T1000 (cell line): Measurements from ENCODE around the gene IDNK.

Experiments used
- DNase-seq: peaks from one replicate; lab custom pipeline; 2025; ENCODE audit warnings: mixed read lengths; lab: John Stamatoyannopoulos, UW

IDNK gene

GRCh38 chr9:83633676-83634075, 10.7 kb downstream of the IDNK start:
- DNase-seq = no peak

- DNase-seq = no peak
These were observed 13.9 kb downstream of the IDNK start for GRCh38 chr9:83636813-83637212.

- DNase-seq = no peak
These were observed 14.4 kb downstream of the IDNK start for GRCh38 chr9:83637389-83637788.

- DNase-seq = no peak
These were observed 16.3 kb downstream of the IDNK start for GRCh38 chr9:83639266-83639665.

GRCh38 chr9:83642793-83643192, 19.9 kb downstream of the IDNK start:
- DNase-seq = no peak

GRCh38 chr9:83646500-83647239, 23.7 kb downstream of the IDNK start:
- no peak for DNase-seq

- no peak for DNase-seq
These were observed 26.1 kb downstream of the IDNK start for GRCh38 chr9:83649080-83649479.

GRCh38 chr9:83649515-83649914, 26.6 kb downstream of the IDNK start:
- no peak for DNase-seq

- no peak for DNase-seq
These were observed 28.6 kb downstream of the IDNK start for GRCh38 chr9:83651558-83651957.

- no peak for DNase-seq
These were observed 29.5 kb downstream of the IDNK start for GRCh38 chr9:83652433-83652832.

GRCh38 chr9:83655433-83655832, 32.5 kb downstream of the IDNK start:
- DNase-seq = no peak

GRCh38 chr9:83656032-83656680, 33.2 kb downstream of the IDNK start:
- DNase-seq = no peak

- no peak for DNase-seq
These were observed 34.0 kb downstream of the IDNK start for GRCh38 chr9:83656952-83657351.

- DNase-seq = no peak
These were observed 40.0 kb downstream of the IDNK start for GRCh38 chr9:83662933-83663332.

GRCh38 chr9:83665580-83666200, 42.7 kb downstream of the IDNK start:
- no peak for DNase-seq

- no peak for DNase-seq
These were observed 46.1 kb downstream of the IDNK start for GRCh38 chr9:83669067-83669466.

GRCh38 chr9:83670381-83670780, 47.4 kb downstream of the IDNK start:
- no peak for DNase-seq

- no peak for DNase-seq
These were observed 48.5 kb downstream of the IDNK start for GRCh38 chr9:83671451-83671850.

- DNase-seq = no peak
These were observed 52.5 kb downstream of the IDNK start for GRCh38 chr9:83675466-83675865.

GRCh38 chr9:83677596-83677995, 54.7 kb downstream of the IDNK start:
- DNase-seq = no peak

- no peak for DNase-seq
These were observed 57.3 kb downstream of the IDNK start for GRCh38 chr9:83680233-83680632.

- no peak for DNase-seq
These were observed 58.5 kb downstream of the IDNK start for GRCh38 chr9:83681490-83681889.

GRCh38 chr9:83688921-83689320, 66.0 kb downstream of the IDNK start:
- no peak for DNase-seq
